SK-N-SH treated with all-trans-retinoic acid at 6 μM for 48 hours (cell line): ENCODE measurements around the gene NUP214.

Experiments used
- CREB5 ChIP-seq: fragments of 250-450 bp; sonication (Bioruptor Pico); IDR thresholded peaks from 2 replicates; pipeline ENCODE4 v1.5.1; 2020; ENCODE audit warnings: low read depth, mild to moderate bottlenecking, moderate library complexity
- CSDC2 ChIP-seq: fragments of 250-450 bp; sonication (Bioruptor Pico); IDR thresholded peaks from 2 replicates; pipeline ENCODE4 v1.5.0; 2020; ENCODE audit warnings: mild to moderate bottlenecking, moderate library complexity
- OSR1 ChIP-seq: fragments of 250-450 bp; sonication (Bioruptor Pico); IDR thresholded peaks from 2 replicates; pipeline ENCODE4 v1.8.0; 2022; ENCODE audit warnings: moderate library complexity, mild to moderate bottlenecking, inconsistent platforms
- PATZ1 ChIP-seq: fragments of 250-450 bp; sonication (Bioruptor Pico); IDR thresholded peaks from 2 replicates; pipeline ENCODE4 v1.8.0; 2020; ENCODE audit warnings: mild to moderate bottlenecking, moderate library complexity, borderline replicate concordance
- POU6F1 ChIP-seq: fragments of 250-450 bp; sonication (Bioruptor Pico); IDR thresholded peaks from 2 replicates; pipeline ENCODE4 v1.8.0; 2021; ENCODE audit warnings: low read depth, mild to moderate bottlenecking, moderate library complexity, borderline replicate concordance
- RARB ChIP-seq: fragments of 250-450 bp; sonication (Bioruptor Pico); IDR thresholded peaks from 2 replicates; pipeline ENCODE4 v1.8.0; 2021; ENCODE audit warnings: mild to moderate bottlenecking, moderate library complexity
- TCF4 ChIP-seq: fragments of 250-450 bp; sonication (Bioruptor Pico); IDR thresholded peaks from 2 replicates; pipeline ENCODE4 v1.8.0; 2021; ENCODE audit warnings: mild to moderate bottlenecking, moderate library complexity, borderline replicate concordance
- TSHZ2 ChIP-seq: fragments of 250-450 bp; sonication (Bioruptor Pico); IDR thresholded peaks from 2 replicates; pipeline ENCODE4 v1.5.0; 2020; ENCODE audit warnings: mild to moderate bottlenecking, moderate library complexity
- ZC3H10 ChIP-seq: fragments of 250-450 bp; sonication (Bioruptor Pico); IDR thresholded peaks from 2 replicates; pipeline ENCODE4 v1.5.1; 2021; ENCODE audit warnings: mild to moderate bottlenecking, moderate library complexity

- TF ChIP-seq PATZ1 (CRISPR knock-in tag) (no peak), RARB (CRISPR knock-in tag) (no peak), OSR1 (no peak), CSDC2 (CRISPR knock-in tag) (no peak), CREB5 (CRISPR knock-in tag) (no peak), POU6F1 (CRISPR knock-in tag) (no peak), TCF4 (CRISPR knock-in tag) (no peak), TSHZ2 (CRISPR knock-in tag) (no peak), ZC3H10 (CRISPR knock-in tag) (no peak)
Observed at GRCh38 chr9:131098391-131099101, 26.8 kb upstream of the NUP214 start.
